ENCODE results near the gene PPP3CA.

PPP3CA gene

GRCh38 chr4:101065346-101065745 is 282.0 kb downstream of the PPP3CA start:
- Histone ChIP-seq H3K79me2 (ENCODE audit: low read length) (no peaks in the 10 kb centered on the region), H3K4me1 (ENCODE audit: low read length) (no peaks in the 10 kb centered on the region), H3K4me3 (ENCODE audit: low read length) (no peak overlapping the region), H3K9ac (ENCODE audit: low read length) (no peak overlapping the region), H3F3A (ENCODE audit: insufficient read depth, low read length) (no peaks in the 10 kb centered on the region), H3K27ac (ENCODE audit: low read length) (no peak overlapping the region), H2AFZ (ENCODE audit: low read length) (no peak overlapping the region), H4K20me1 (ENCODE audit: insufficient read depth, low read length) (no peaks in the 10 kb centered on the region), H3K4me2 (ENCODE audit: low read depth, low read length) (no peak overlapping the region), H3K9me3 (replicated peaks; ENCODE audit: insufficient read depth, low read length) (no peaks in the 10 kb centered on the region), H3K27me3 (replicated peaks; ENCODE audit: insufficient read depth, low read length) (no peaks in the 10 kb centered on the region), H3K36me3 (replicated peaks; ENCODE audit: insufficient read depth, low read length) (no peaks in the 10 kb centered on the region), H3K9me2 (replicated peaks; ENCODE audit: insufficient read depth, low read length) (no peaks in the 10 kb centered on the region)
- TF ChIP-seq EZH2phosphoT487 (IDR thresholded peaks at IDR 0.05; ENCODE audit: low read length) (no peak), CTCF (IDR thresholded peaks at IDR 0.05; ENCODE audit: low read length) (no peak), EZH2 (optimal IDR thresholded peaks at IDR 0.05; ENCODE audit: low read depth, low read length) (no peak)
- no peak for DNase-seq

GRCh38 chr4:101064541-101065180 is 282.7 kb downstream of the PPP3CA start:
- H2AFZ ChIP-seq (ENCODE audit: low read length) = no peak overlapping the region
- H4K20me1 ChIP-seq (ENCODE audit: insufficient read depth, low read length) = no peaks in the 10 kb centered on the region
- H3K27ac ChIP-seq (ENCODE audit: low read length) = no peak overlapping the region
- no peak overlapping the region for H3K9ac ChIP-seq (ENCODE audit: low read length)
- no peaks in the 10 kb centered on the region for H3K36me3 ChIP-seq (replicated peaks; ENCODE audit: insufficient read depth, low read length)
- H3K79me2 ChIP-seq (ENCODE audit: low read length) = no peaks in the 10 kb centered on the region
- no peak overlapping the region for H3K4me2 ChIP-seq (ENCODE audit: low read depth, low read length)
- H3K9me2 ChIP-seq (replicated peaks; ENCODE audit: insufficient read depth, low read length) = no peaks in the 10 kb centered on the region
- H3K27me3 ChIP-seq (replicated peaks; ENCODE audit: insufficient read depth, low read length) = no peaks in the 10 kb centered on the region
- no peak for TF ChIP-seq CTCF (IDR thresholded peaks at IDR 0.05; ENCODE audit: low read length)
- TF ChIP-seq EZH2 (optimal IDR thresholded peaks at IDR 0.05; ENCODE audit: low read depth, low read length) = no peak
- TF ChIP-seq EZH2phosphoT487 (IDR thresholded peaks at IDR 0.05; ENCODE audit: low read length) = no peak
- H3K4me3 ChIP-seq (ENCODE audit: low read length) = no peak overlapping the region
- no peaks in the 10 kb centered on the region for H3K4me1 ChIP-seq (ENCODE audit: low read length)
- no peak for DNase-seq
- H3F3A ChIP-seq (ENCODE audit: insufficient read depth, low read length) = no peaks in the 10 kb centered on the region
- no peaks in the 10 kb centered on the region for H3K9me3 ChIP-seq (replicated peaks; ENCODE audit: insufficient read depth, low read length)

DNA sequence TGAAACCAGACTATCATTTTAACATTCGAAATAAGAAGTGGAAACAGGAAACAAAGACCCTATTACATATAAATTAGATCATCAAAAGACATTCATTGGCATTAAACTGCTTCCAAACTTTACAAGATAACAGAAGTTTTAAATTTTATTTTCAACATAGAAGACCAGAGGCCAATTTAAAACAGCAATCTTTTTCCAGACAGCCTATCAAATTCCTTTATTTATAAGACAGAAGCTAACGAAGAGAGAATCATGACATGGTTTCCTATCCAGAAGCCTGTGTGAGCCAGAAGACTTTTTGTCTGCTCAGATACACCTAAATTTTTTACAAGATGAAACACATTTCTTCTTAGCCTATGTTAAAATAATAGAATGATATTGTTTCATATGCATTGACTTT is 291.9 kb downstream of the PPP3CA start:
- no peaks in the 10 kb centered on the region for H3K79me2 ChIP-seq (ENCODE audit: low read length)
- no peaks in the 10 kb centered on the region for H3K4me1 ChIP-seq (ENCODE audit: low read length)
- no peaks in the 10 kb centered on the region for H3K9me2 ChIP-seq (replicated peaks; ENCODE audit: insufficient read depth, low read length)
- DNase-seq = no peak
- no peaks in the 10 kb centered on the region for H3K27me3 ChIP-seq (replicated peaks; ENCODE audit: insufficient read depth, low read length)
- no peaks in the 10 kb centered on the region for H3K36me3 ChIP-seq (replicated peaks; ENCODE audit: insufficient read depth, low read length)
- TF ChIP-seq CTCF (IDR thresholded peaks at IDR 0.05; ENCODE audit: low read length) (no peak), EZH2phosphoT487 (IDR thresholded peaks at IDR 0.05; ENCODE audit: low read length) (no peak), EZH2 (optimal IDR thresholded peaks at IDR 0.05; ENCODE audit: low read depth, low read length) (no peak)
- no peaks in the 10 kb centered on the region for H3K9me3 ChIP-seq (replicated peaks; ENCODE audit: insufficient read depth, low read length)
- no peak overlapping the region for H2AFZ ChIP-seq (ENCODE audit: low read length)
- no peaks in the 10 kb centered on the region for H3F3A ChIP-seq (ENCODE audit: insufficient read depth, low read length)
- no peak overlapping the region for H3K27ac ChIP-seq (ENCODE audit: low read length)
- H3K4me3 ChIP-seq (ENCODE audit: low read length) = no peak overlapping the region
- H3K4me2 ChIP-seq (ENCODE audit: low read depth, low read length) = no peak overlapping the region
- no peaks in the 10 kb centered on the region for H4K20me1 ChIP-seq (ENCODE audit: insufficient read depth, low read length)
- no peak overlapping the region for H3K9ac ChIP-seq (ENCODE audit: low read length)

Measured in MM.1S (cell line).